NCI-H1092 (cell line): ENCODE measurements around the gene PTPRCAP.

ENCODE experiments used
- DNase-seq: peaks from one replicate; lab custom pipeline; 2025; lab: John Stamatoyannopoulos, UW

PTPRCAP gene

GRCh38 chr11:67423891-67424613 lies 13.4 kb downstream of the PTPRCAP start:
- DNase-seq = no peak

DNA sequence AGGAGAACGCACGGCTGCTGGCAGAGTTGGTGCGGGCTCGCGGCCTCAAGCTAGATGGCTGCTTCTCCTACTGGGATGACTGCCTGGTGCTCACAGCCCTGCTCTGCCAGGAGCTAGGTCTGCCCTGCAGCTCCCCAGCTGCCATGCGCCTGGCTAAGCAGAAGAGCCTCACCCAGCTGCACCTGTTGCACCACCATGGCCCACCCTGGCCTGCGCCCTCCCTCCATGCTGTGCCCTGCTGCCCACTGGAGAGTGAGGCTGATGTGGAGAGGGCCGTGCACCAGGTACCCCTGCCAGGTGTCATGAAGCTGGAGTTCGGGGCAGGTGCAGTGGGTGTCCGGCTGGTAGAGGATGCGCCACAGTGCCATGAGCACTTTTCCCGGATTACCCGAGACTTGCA lies 14.0 kb downstream of the PTPRCAP start:
- DNase-seq = no peak

DNA sequence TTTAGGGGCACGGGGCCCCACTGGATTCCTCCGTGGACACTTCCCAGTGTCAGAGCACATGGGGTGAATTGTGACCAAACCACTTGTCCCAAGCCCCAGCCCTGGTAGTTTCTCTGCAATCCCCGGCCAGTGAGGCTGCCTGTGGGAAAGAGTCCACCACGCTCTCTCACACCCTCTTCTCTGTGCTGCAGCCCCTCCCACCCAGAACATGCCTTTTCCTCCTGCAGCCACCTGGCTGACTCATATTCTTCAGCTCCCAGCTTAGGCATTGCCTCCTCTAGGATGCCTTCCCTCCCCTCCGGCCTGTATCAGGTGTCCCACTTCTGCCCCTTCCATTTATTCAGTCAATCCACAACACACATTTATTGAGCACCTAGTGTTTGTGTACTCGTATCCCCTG lies 14.6 kb downstream of the PTPRCAP start:
- DNase-seq = no peak

DNA sequence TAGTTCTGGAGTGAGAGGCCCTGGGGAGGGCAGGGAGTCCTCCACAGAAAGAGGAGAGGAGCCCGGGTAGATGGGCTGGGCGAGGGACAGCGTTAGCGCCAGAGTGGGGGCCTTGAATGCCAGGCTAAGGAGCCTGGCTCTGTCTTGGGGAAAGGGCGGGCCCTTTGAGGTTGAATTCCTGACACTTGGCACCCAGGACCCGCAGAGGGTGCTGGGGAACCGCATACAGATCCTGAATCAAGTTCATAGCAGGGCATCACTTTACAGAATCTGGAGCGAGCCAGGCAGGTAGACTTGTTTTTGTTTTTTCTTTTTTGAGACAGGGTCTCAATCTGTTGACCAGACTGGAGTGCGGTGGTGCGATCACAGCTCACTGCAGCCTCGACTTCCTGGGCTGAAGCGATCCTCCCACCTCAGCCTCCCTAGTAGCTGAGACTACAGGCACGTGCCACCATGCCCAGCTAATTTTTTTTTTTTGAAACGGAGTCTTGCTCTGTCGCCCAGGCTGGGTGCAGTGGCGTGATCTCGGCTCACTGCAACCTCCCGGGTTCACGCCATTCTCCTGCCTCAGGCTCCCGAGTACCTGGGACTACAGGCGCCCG lies 16.0 kb downstream of the PTPRCAP start:
- no peak for DNase-seq

GRCh38 chr11:67420646-67421429 lies 16.6 kb downstream of the PTPRCAP start:
- DNase-seq = peak; percentile 91

GRCh38 chr11:67420147-67420645 lies 17.3 kb downstream of the PTPRCAP start:
- no peak for DNase-seq

DNA sequence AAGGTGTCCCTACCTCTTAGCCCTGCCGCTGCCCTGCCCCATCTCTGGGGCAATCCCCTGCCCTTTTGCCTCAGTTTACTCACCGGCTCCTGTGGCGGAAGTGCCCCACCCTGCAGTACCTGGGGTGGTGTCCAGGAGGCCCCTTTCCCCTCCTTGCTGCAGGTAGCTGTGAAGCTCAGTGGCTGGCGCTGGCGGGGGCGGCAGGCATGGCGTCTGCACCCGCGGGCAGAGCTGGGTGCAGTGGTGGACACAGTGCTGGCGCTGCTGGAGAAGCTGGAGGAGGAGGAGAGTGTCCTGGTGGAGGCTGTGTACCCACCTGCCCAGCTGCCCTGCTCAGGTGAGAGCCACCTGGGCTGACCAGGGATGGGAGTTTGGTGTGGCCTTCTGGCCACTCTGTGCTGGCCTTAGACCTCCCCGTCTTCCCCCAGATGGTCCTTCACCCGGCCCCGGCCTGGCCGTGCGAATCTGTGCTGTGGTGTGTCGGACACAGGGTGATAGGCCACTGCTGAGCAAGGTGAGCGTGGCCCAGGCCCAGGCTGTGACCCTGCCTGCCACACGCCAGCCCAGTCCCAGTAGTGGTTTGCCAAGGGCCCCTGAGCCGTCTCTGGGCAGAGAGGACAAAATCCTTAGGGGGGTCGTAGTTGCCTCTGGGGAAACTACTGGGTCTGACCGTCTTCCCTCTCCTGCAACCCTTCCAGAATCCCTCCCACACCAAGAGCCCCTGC lies 18.0 kb downstream of the PTPRCAP start:
- DNase-seq = no peak

DNA sequence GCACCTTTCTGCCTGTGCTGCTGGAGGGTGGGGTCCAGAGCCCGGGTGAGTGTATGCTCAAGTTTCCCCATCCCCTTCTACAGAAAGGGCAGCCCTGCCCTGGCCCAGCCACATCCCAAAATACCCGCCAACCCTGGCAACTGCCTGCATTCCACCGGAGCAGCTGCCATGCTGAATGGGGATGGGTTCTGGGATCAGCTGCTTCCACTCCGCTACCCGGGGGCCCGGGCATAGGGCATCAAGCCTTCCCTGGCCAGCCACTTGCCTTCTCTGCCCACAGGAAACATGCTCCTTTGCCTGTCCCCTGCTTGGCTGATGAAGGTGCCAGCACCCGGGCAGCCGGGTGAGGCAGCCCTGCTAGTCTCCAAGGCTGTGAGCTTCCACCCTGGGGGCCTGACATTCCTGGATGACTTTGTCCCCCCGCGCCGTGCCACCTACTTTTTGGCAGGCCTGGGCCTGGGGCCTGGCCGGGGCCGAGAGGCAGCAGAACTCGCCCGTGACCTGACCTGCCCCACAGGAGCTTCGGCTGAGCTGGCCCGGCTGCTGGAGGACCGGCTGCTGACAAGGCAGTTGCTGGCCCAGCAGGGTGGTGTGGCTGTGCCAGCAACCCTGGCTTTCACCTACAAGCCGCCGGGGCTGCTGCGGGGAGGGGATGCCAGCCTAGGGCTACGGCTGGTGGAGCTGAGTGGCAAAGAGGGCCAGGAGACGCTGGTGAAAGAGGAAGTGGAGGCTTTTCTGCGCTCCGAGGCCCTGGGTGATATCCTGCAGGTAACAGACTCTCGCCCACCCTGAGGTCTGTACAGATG lies 18.8 kb downstream of the PTPRCAP start:
- DNase-seq = no peak

- DNase-seq = no peak
Observed at GRCh38 chr11:67417425-67417824, 20.1 kb downstream of the PTPRCAP start.

DNA sequence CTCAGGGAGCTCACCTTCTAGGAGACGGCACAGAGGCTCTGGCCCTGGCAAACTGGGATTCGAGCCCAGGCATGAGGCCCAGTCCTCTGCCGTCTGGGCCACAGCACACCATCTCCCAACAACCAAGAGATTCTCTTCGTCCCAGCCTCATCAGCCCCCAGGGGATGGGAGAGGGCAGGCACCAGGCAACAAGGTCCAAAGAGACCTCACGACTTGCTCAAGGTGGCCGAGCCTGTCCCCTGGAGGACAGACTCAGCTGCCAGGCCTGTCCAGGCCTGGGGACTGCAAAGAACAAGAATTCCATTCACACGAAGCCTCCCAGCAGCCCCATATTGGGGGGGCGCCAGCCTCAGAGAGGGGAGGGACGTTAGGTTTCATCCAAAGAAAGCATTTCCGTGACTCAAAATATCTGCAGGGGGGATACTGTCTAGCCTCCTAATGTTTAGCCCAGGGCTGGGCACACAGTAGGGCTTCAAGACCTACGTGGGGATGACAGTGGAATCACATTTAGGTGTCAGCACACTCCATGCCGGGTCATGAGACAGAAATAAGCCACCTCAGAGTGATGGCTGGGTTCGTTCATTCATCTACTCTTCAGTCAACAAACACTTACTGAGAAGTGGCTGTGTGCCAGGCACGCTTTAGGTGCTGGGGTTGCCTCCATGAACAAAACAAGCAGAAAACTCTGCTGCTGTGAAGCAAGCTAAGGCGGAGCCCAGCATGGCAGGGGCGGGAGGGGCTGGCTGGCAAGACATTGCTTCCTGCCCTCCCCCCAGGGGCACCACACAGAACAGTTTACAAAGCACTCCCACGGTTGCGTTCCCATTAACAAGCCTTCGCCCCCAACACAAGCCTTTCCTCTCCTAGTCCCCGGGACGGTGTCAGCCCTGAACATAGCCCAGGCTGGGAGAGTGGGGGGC lies 20.8 kb downstream of the PTPRCAP start:
- DNase-seq = no peak

- no peak for DNase-seq
Observed at GRCh38 chr11:67415501-67416304, 21.8 kb downstream of the PTPRCAP start, which contains the start of gene CARNS1. Gene CARNS1 (plus strand): TSS chr11:67415678. CDS start chr11:67416200, 522 bp downstream.

GRCh38 chr11:67413266-67413849 lies 24.1 kb downstream of the PTPRCAP start:
- no peak for DNase-seq

- no peak for DNase-seq
Observed at GRCh38 chr11:67412495-67413179, 24.8 kb downstream of the PTPRCAP start.

GRCh38 chr11:67411785-67412152 lies 25.7 kb downstream of the PTPRCAP start:
- no peak for DNase-seq

DNA sequence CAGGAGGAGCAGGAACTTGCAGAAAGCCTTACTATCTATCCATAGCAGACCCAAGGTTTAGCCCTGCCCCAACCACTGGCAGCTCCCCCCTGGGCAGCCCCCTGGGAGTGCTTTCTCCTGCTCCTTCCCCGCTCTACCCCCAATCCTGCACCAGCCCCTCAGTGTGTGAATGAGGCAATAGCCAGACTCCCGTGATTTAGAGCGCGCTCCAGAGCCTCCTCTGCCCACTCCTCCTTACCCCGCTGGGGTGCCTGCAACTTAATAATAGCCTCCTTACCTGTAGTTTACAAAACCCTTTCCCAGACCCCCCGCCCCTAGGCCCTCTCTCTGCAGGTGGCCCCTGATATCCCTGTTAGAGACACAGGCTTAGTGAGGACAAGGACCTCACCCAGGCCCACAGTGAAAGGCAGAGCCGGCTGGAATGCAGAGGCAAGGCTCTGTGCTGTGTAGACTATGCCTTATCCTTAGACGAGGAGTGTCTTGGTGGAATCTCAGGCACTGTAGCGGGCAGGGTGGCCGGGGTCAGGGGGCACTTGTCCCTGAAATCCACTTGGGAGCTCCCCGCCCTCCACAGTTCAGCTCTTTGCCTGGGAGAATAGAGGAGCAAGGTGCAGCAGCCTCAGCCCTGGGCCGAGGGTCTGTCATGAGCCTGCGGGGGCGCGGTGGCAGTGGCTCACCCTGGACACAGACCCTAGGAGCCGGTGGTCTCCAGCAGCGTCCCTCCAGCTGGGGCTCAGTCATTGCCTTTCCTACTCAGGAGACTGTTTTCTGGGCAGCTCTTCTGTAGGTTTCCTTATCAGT lies 26.3 kb downstream of the PTPRCAP start:
- DNase-seq = no peak

DNA sequence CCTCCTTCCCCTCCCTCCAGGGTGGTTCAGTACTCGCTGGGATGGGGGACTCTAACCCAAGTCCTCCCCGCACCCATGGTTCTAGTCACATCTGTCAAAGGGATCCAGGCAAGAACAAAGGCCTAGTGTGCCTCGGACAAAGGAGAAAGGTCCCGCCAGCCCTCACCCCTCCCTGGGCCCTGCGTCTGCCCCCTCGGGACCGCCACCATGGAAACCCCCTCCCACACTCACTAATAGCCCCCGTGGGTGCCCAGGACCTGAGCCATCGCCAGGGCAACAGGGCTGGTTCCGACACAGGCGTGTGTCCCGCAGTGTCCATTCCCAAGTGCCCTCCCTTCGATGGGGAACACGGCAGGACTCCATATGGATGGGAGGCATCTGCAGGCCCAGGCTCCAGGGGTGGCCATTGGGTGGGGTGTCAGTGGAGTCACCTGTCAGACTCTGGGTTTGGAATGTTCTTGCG lies 27.1 kb downstream of the PTPRCAP start:
- no peak for DNase-seq

DNA sequence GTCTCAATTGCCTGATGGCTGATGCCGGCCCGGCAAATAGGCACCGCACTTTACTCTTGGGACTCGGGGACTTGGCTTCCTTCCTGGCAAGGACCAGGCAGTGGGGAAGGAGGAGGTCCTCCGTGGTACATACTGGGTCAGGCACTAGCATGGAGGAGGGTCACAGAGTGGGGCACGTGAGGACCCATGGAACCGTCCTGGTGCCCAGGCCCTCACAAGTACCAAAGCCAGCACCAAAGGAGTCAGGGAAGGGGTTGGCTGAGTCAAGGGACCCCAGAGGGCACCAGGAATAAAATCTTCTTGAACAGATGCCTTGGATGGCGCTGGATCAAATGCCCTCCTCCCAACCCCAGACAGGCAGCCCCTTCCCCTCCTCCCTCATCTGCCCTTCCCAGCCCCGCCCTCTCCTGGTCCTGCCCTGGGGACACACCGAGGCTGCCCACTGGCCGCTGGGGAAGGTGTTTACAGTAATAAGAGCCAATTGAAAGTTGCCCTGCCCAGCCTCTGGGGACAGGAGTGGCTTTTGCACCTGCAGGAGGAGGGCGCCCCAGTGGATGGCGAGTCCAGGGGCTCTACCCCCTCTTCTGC lies 27.6 kb downstream of the PTPRCAP start:
- no peak for DNase-seq
